K562 (cell line): ENCODE measurements around the gene SLC6A7. TPM values are rescaled to one million over a fixed set of nuclear protein-coding genes. Genes with fewer than 3 reads are reported as not detected.

Experiments used
- ATAC-seq: fragments of 200-7000 bp; cut with Tn5 transposase; 3 replicates; pipeline ENCODE4 v1.9.1; 2020; ENCODE audit warnings: moderate library complexity
- BruUV-seq: library from RNA; stranded (reverse); fragments of 400-500 nt; replicated peaks from 2 replicates; lab custom pipeline; 2021; lab: Mats Ljungman, UMichigan
- CTCF ChIA-PET: fragments of 300-600 bp; formaldehyde crosslinking; extraction: SDS; loops from one replicate; lab custom pipeline; 2021; ENCODE audit warnings: low intra/inter-chr PET ratio; lab: Yijun Ruan, JAX
- POLR2A ChIA-PET: fragments of 300-600, 350-650 bp; sonication (Branson Sonifier 250); formaldehyde crosslinking; extraction: SDS; loops from one replicate; lab custom pipeline; 2021; ENCODE audit warnings: antibody characterized with exemption, inconsistent platforms; lab: Yijun Ruan, JAX
- DNase-seq, 4 experiments: peaks; one replicate each; pipeline versions ENCODE4 v3.0.0 to v3.0.0-alpha.2; 2011 to 2018; ENCODE audit warnings: low spot score in 3 of 4, mixed read lengths in 3 of 4; ENCODE audit errors: extremely low read depth in 1 of 4
- FAIRE-seq: peaks from 2 replicates; lab custom pipeline; 2011; peaks lifted over from hg19 to GRCh38; lab: Jason Lieb, UNC
- H2AFZ ChIP-seq: 2 replicates; pipeline ENCODE4 v1.6.0; 2011; ENCODE audit warnings: low read depth, low read length, control low read depth, inconsistent platforms
- H3K27ac ChIP-seq: fragments of 200-600 bp; 3 replicates; pipeline ENCODE4 v1.8.0; 2011; ENCODE audit warnings: low read depth, mild to moderate bottlenecking, control low read depth, inconsistent platforms, low read length, moderate library complexity, mixed read lengths; ENCODE audit errors: extremely low read depth
- H3K27me3 ChIP-seq, 2 experiments: fragments of 300-600 bp in 1 of 2; 2 replicates in 1 of 2; 3 replicates in 1 of 2; pipeline versions ENCODE4 v1.6.0 to v1.8.0; 2011; ENCODE audit warnings: inconsistent platforms in 2 of 2, low read length in 2 of 2, mild to moderate bottlenecking in 1 of 2, mixed read lengths in 1 of 2, moderate library complexity in 1 of 2; ENCODE audit not compliant: control insufficient read depth in 2 of 2, insufficient read depth in 2 of 2
- H3K36me3 ChIP-seq: fragments of 300-600 bp; 3 replicates; pipeline ENCODE4 v1.8.0; 2011; ENCODE audit warnings: mild to moderate bottlenecking, low read length, inconsistent platforms; ENCODE audit not compliant: control insufficient read depth, insufficient read depth
- H3K4me1 ChIP-seq, 2 experiments: fragments of 200-600 bp in 1 of 2; replicated peaks in 1 of 2; 2 replicates in 1 of 2; 3 replicates in 1 of 2; pipeline versions ENCODE4 v1.5.1 to v1.8.0; 2011; ENCODE audit warnings: inconsistent platforms in 2 of 2, low read length in 2 of 2, mild to moderate bottlenecking in 1 of 2, mixed read lengths in 1 of 2, moderate library complexity in 1 of 2; ENCODE audit not compliant: control insufficient read depth in 2 of 2, insufficient read depth in 2 of 2
- H3K4me2 ChIP-seq: 2 replicates; pipeline ENCODE4 v1.6.1; 2011; ENCODE audit warnings: low read length, control low read depth, inconsistent platforms, mixed read lengths; ENCODE audit not compliant: insufficient read depth
- H3K4me3 ChIP-seq: fragments of 200-600 bp; sonication (generic), shearing (Covaris generic); 2 replicates; pipeline ENCODE4 v1.5.1; 2016; ENCODE audit warnings: control low read depth, inconsistent platforms
- H3K79me2 ChIP-seq: fragments of 200-600 bp; 3 replicates; pipeline ENCODE4 v1.8.0; 2011; ENCODE audit warnings: low read length, inconsistent platforms; ENCODE audit not compliant: control insufficient read depth, insufficient read depth
- H3K9ac ChIP-seq, 2 experiments: 2 replicates each; pipeline versions ENCODE4 v1.6.0 to v1.6.1; 2011; ENCODE audit warnings: low read depth in 2 of 2, low read length in 2 of 2, control low read depth in 1 of 2, inconsistent platforms in 1 of 2, mild to moderate bottlenecking in 1 of 2, mixed read lengths in 1 of 2; ENCODE audit not compliant: insufficient read depth in 1 of 2
- H3K9me1 ChIP-seq: one replicate; pipeline ENCODE4 v1.6.0; 2011; ENCODE audit warnings: inconsistent platforms, mild to moderate bottlenecking, low read length, moderate library complexity; ENCODE audit not compliant: control insufficient read depth, insufficient read depth
- H3K9me3 ChIP-seq: replicated peaks from 2 replicates; pipeline ENCODE4 v1.5.1; 2011; ENCODE audit warnings: low read depth, low read length, inconsistent platforms; ENCODE audit not compliant: control insufficient read depth, insufficient read depth
- H4K20me1 ChIP-seq: replicated peaks from 2 replicates; pipeline ENCODE4 v1.6.1; 2011; ENCODE audit warnings: low read length, inconsistent platforms, mixed read lengths; ENCODE audit not compliant: control insufficient read depth, insufficient read depth
- ATF1 ChIP-seq, 2 experiments: fragments of 450-650 bp in 1 of 2; IDR thresholded peaks; 2 replicates each; pipeline ENCODE4 v1.6.1; 2016; ENCODE audit warnings: missing compliant biosample characterization in 1 of 2, missing genetic modification characterization in 1 of 2
- ETV1 ChIP-seq: fragments of 450-650 bp; conservative IDR thresholded peaks from 2 replicates; pipeline ENCODE4 v1.6.1; 2016; ENCODE audit warnings: missing genetic modification characterization, control low read depth, low read depth, missing compliant biosample characterization
- PURB ChIP-seq: sonication (generic); formaldehyde crosslinking; IDR thresholded peaks from 2 replicates; pipeline ENCODE4 v1.9.0; 2021; ENCODE audit warnings: low read depth, mild to moderate bottlenecking, missing genetic modification reagents
- XRCC3 ChIP-seq: fragments of 450-650 bp; IDR thresholded peaks from 2 replicates; pipeline ENCODE4 v1.6.1; 2017; ENCODE audit warnings: mild to moderate bottlenecking, moderate library complexity
- WGBS: fragments of 100-300 bp; shearing (Covaris generic); methylation state at CpG from one replicate; pipeline ENCODE4 v1.1.6; 2016; ENCODE audit warnings: low coverage, mixed read lengths; ENCODE audit not compliant: insufficient coverage; ENCODE audit errors: missing lambda C conversion rate; 5-methylcytosine and 5-hydroxymethylcytosine counted together
- in situ Hi-C: fragments of 300-500 bp; cut with MboI; formaldehyde crosslinking; loops from 4 replicates; pipeline ENCODE4 v1.15.0; 2018; ENCODE audit warnings: inconsistent platforms, mixed read lengths
- intact Hi-C: fragments of 100-400 bp; cut with micrococcal nuclease; formaldehyde crosslinking; loops from 2 replicates; pipeline ENCODE4 v1.14.2; 2022
- polyA plus RNA-seq, 8 experiments: library from polyadenylated mRNA; depleted of rRNA in 4 of 8; stranded (reverse) in 5 of 8; unstranded in 3 of 8; fragments of >200 nt; fragmentation: Nextera tagmentation in 2 of 8; fragmentation: Illumina TruSeq in 1 of 8; extraction: Ambion mirVana in 2 of 8; extraction: Trizol in 1 of 8; gene quantifications; 2 replicates each; pipeline versions ENCODE4 v1.2.1 to v1.2.3, GENCODE V29; 2011 to 2014; ENCODE audit warnings: inconsistent platforms in 1 of 8, missing spikeins in 1 of 8
- total RNA-seq, 7 experiments: library from RNA; depleted of rRNA in 6 of 7; stranded (reverse); fragments of >200 nt in 6 of 7; fragmentation: Illumina TruSeq in 2 of 7; extraction: Trizol in 2 of 7; gene quantifications; 2 replicates each; pipeline versions ENCODE4 v1.2.1 to v1.2.3, GENCODE V29; 2011 to 2021; ENCODE audit warnings: low replicate concordance in 1 of 7
- TF ChIP-seq, protein P1 (sequence below), 2 experiments: fragments of 450-650 bp; formaldehyde crosslinking in 1 of 2; IDR thresholded peaks; 2 replicates each; pipeline versions ENCODE4 v1.4.0 to v1.6.1; 2014 to 2020; ENCODE audit warnings: mild to moderate bottlenecking in 2 of 2, borderline replicate concordance in 1 of 2, low read depth in 1 of 2
- TF ChIP-seq, protein P2 (sequence below), 2 experiments: fragments of 450-650 bp; IDR thresholded peaks; 2 replicates each; pipeline ENCODE4 v1.6.1; 2018; ENCODE audit warnings: mild to moderate bottlenecking in 2 of 2, low read depth in 1 of 2; ENCODE audit not compliant: partially characterized antibody in 2 of 2

Gene SLC6A7
- total and polyA plus RNA-seq, 9 of the 15 experiments (the other 6 are each of a cell fraction or from before 2014, with no cell fraction given), result not detected

DNA sequence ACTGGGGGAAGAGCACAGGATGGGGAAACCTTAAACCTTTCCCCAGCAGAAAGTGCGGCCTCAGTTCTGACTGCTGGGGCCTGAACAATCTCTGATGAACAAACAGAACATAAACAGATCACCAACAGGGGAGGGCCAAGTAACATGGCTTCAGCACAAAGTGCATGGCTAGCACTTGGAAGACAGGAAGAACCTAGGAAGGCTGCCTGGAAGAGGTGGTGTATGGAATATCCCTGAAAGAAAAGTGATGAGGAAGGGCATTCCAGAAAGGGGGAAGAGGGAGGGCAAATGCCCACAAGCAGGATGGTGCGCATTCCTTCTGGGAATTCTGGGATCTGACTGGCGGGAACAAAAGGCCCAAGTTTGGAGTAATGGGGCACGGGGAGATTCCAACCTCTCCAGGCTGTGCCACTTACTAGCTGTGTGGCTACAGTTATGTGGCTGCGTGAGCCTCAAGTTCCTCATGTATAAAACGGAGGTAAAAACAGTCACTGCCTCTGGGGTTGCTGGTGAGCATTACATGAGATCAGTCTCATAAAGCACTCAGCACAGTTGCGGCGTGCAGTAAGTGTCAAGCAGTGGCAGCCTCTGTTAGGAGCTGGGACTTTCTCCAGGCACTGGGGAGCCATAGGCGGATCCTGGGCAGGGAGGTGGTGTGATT, 35.8 kb upstream of the SLC6A7 start:
- ATAC-seq, result peak; percentile 71
- FAIRE-seq, result no peak
- TF ChIP-seq, protein P1, sequence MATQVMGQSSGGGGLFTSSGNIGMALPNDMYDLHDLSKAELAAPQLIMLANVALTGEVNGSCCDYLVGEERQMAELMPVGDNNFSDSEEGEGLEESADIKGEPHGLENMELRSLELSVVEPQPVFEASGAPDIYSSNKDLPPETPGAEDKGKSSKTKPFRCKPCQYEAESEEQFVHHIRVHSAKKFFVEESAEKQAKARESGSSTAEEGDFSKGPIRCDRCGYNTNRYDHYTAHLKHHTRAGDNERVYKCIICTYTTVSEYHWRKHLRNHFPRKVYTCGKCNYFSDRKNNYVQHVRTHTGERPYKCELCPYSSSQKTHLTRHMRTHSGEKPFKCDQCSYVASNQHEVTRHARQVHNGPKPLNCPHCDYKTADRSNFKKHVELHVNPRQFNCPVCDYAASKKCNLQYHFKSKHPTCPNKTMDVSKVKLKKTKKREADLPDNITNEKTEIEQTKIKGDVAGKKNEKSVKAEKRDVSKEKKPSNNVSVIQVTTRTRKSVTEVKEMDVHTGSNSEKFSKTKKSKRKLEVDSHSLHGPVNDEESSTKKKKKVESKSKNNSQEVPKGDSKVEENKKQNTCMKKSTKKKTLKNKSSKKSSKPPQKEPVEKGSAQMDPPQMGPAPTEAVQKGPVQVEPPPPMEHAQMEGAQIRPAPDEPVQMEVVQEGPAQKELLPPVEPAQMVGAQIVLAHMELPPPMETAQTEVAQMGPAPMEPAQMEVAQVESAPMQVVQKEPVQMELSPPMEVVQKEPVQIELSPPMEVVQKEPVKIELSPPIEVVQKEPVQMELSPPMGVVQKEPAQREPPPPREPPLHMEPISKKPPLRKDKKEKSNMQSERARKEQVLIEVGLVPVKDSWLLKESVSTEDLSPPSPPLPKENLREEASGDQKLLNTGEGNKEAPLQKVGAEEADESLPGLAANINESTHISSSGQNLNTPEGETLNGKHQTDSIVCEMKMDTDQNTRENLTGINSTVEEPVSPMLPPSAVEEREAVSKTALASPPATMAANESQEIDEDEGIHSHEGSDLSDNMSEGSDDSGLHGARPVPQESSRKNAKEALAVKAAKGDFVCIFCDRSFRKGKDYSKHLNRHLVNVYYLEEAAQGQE (IDR thresholded peaks at IDR 0.05; ENCODE audit: borderline replicate concordance), result no peak
- TF ChIP-seq, protein P1 (CRISPR knock-in tag; IDR thresholded peaks at IDR 0.05; ENCODE audit: low read depth), result no peak
- TF ChIP-seq, protein P2, sequence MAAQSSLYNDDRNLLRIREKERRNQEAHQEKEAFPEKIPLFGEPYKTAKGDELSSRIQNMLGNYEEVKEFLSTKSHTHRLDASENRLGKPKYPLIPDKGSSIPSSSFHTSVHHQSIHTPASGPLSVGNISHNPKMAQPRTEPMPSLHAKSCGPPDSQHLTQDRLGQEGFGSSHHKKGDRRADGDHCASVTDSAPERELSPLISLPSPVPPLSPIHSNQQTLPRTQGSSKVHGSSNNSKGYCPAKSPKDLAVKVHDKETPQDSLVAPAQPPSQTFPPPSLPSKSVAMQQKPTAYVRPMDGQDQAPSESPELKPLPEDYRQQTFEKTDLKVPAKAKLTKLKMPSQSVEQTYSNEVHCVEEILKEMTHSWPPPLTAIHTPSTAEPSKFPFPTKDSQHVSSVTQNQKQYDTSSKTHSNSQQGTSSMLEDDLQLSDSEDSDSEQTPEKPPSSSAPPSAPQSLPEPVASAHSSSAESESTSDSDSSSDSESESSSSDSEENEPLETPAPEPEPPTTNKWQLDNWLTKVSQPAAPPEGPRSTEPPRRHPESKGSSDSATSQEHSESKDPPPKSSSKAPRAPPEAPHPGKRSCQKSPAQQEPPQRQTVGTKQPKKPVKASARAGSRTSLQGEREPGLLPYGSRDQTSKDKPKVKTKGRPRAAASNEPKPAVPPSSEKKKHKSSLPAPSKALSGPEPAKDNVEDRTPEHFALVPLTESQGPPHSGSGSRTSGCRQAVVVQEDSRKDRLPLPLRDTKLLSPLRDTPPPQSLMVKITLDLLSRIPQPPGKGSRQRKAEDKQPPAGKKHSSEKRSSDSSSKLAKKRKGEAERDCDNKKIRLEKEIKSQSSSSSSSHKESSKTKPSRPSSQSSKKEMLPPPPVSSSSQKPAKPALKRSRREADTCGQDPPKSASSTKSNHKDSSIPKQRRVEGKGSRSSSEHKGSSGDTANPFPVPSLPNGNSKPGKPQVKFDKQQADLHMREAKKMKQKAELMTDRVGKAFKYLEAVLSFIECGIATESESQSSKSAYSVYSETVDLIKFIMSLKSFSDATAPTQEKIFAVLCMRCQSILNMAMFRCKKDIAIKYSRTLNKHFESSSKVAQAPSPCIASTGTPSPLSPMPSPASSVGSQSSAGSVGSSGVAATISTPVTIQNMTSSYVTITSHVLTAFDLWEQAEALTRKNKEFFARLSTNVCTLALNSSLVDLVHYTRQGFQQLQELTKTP (IDR thresholded peaks at IDR 0.05; ENCODE audit: low read depth in 1 of 2, partially characterized antibody in 2 of 2), result no peak
- TF ChIP-seq PURB (CRISPR knock-in tag) (no peak), ATF1 (CRISPR knock-in tag; IDR thresholded peaks at IDR 0.05) (no peak), ATF1 (tag; IDR thresholded peaks at IDR 0.05) (no peak), ETV1 (tag) (no peak), XRCC3 (no peak)

More for the DNA sequence above, 35.8 kb upstream of the SLC6A7 start:
- 14% methylated on average over 9 of the region's 9 CpGs for WGBS
- Histone ChIP-seq H3K9me1 (no peaks in the 10 kb centered on the region), H3K4me3 (no peak overlapping the region), H3K79me2 (no peaks in the 10 kb centered on the region), H3K36me3 (no peaks in the 10 kb centered on the region), H3K27me3 (peaks cover 22 to 50% of the 10 kb centered on the region in 2 experiments; a peak in 4 of 5 replicates), H3K4me1 (peaks cover 4 to 11% of the 10 kb centered on the region in 2 experiments; a peak in 4 of 5 replicates), H3K4me2 (no peak overlapping the region), H3K9me3 (no peaks in the 10 kb centered on the region), H4K20me1 (peaks cover 7% of the 10 kb centered on the region; the same call in 1 of the 2 replicates), H2AFZ (no peak overlapping the region), H3K9ac (no peak overlapping the region), H3K27ac (no peak overlapping the region)
- DNase-seq, result no peak
- intact Hi-C loops (no loop called here), in situ Hi-C loops (no loop called here)
- BruUV-seq, result no TSS peak
- CTCF ChIA-PET, result no interaction called here
- POLR2A ChIA-PET, result interaction anchor here (0.6 to 1.5 kb wide), 3 partner anchors 10 to 895 kb away, joined by 3 read pairs; no protein-coding TSS in a partner anchor
